ENCODE results near the gene PACC1. TPM values are rescaled to one million over a fixed set of nuclear protein-coding genes. Genes with fewer than 3 reads are reported as not detected.
"Not testable (repeated sequence)": the region's sequence is repeated elsewhere in the genome, so short reads cannot be mapped to it uniquely, and the experiment has no call there.

PACC1 gene
- total RNA-seq, 2 experiments from 2014 or later: 11.1 to 11.7 TPM

GRCh38 chr1:212396638-212397037, 18.0 kb downstream of the PACC1 start:
- ChIA-PET CTCF (interaction anchor here (1.1 to 1.5 kb wide), 2 partner anchors 60 to 61 kb away, joined by 7 to 8 read pairs; no protein-coding TSS in a partner anchor), POLR2A (no interaction called here)
- intact Hi-C loops (cut with micrococcal nuclease): no loop called here
- H3K4me1 Mint-ChIP-seq (ENCODE audit: low read depth): peaks cover 7% of the 10 kb centered on the region
- no peak for TF ChIP-seq CTCF (IDR thresholded peaks at IDR 0.05)
- no peak for DNase-seq
- H3K36me3 Mint-ChIP-seq (ENCODE audit: low read depth): peaks cover 59% of the 10 kb centered on the region
- no peak overlapping the region for H3K27ac Mint-ChIP-seq
- H3K27me3 Mint-ChIP-seq: no peaks in the 10 kb centered on the region
- H3K9me3 Mint-ChIP-seq: peaks cover 21% of the 10 kb centered on the region
- no peak for ATAC-seq
- no peak overlapping the region for H3K4me3 Mint-ChIP-seq

GRCh38 chr1:212395678-212396437, 18.8 kb downstream of the PACC1 start:
- intact Hi-C loops (cut with micrococcal nuclease); H3K4me3 Mint-ChIP-seq; H3K27me3 Mint-ChIP-seq; H3K4me1 Mint-ChIP-seq (ENCODE audit: low read depth); DNase-seq; POLR2A ChIA-PET; H3K27ac Mint-ChIP-seq; ATAC-seq: not testable (repeated sequence)
- CTCF ChIA-PET: interaction anchor here (1.5 kb wide), 1 partner anchor 61 kb away, joined by 7 read pairs; no protein-coding TSS in a partner anchor
- Mint-ChIP-seq H3K9me3 (peaks cover 21% of the 10 kb centered on the region), H3K36me3 (ENCODE audit: low read depth) (peaks cover 67% of the 10 kb centered on the region)

GRCh38 chr1:212388985-212389716, 25.5 kb downstream of the PACC1 start:
- H3K27ac Mint-ChIP-seq: no peak overlapping the region
- ChIA-PET CTCF (interaction anchor here (0.8 to 1.3 kb wide), 2 partner anchors 66 to 276 kb away, joined by 3 to 5 read pairs; no protein-coding TSS in a partner anchor), POLR2A (no interaction called here)
- intact Hi-C loops (cut with micrococcal nuclease): no loop called here
- H3K4me1 Mint-ChIP-seq (ENCODE audit: low read depth): peaks cover 7% of the 10 kb centered on the region
- no peaks in the 10 kb centered on the region for H3K27me3 Mint-ChIP-seq
- TF ChIP-seq CTCF (IDR thresholded peaks at IDR 0.05): no peak
- peaks cover 51% of the 10 kb centered on the region for H3K36me3 Mint-ChIP-seq (ENCODE audit: low read depth)
- no peak for ATAC-seq
- H3K4me3 Mint-ChIP-seq: no peak overlapping the region
- peaks cover 11% of the 10 kb centered on the region for H3K9me3 Mint-ChIP-seq
- DNase-seq: no peak

GRCh38 chr1:212386029-212386428, 28.7 kb downstream of the PACC1 start:
- ChIA-PET CTCF (interaction anchor here (1.6 kb wide), 1 partner anchor 71 kb away, joined by 5 read pairs; no protein-coding TSS in a partner anchor), POLR2A (no interaction called here)
- DNase-seq (no peak), ATAC-seq (no peak)
- H3K4me1 Mint-ChIP-seq (ENCODE audit: low read depth): no peaks in the 10 kb centered on the region
- H3K4me3 Mint-ChIP-seq: no peak overlapping the region
- H3K9me3 Mint-ChIP-seq: peaks cover 8% of the 10 kb centered on the region
- intact Hi-C loops (cut with micrococcal nuclease): no loop called here
- no peak for TF ChIP-seq CTCF (IDR thresholded peaks at IDR 0.05)
- no peak overlapping the region for H3K27ac Mint-ChIP-seq
- no peaks in the 10 kb centered on the region for H3K27me3 Mint-ChIP-seq
- peaks cover 35% of the 10 kb centered on the region for H3K36me3 Mint-ChIP-seq (ENCODE audit: low read depth)

GRCh38 chr1:212381397-212382035, 33.2 kb downstream of the PACC1 start:
- intact Hi-C loops (cut with micrococcal nuclease): no loop called here
- ChIA-PET CTCF (interaction anchor here (0.7 to 2.7 kb wide), 2 partner anchors 76 to 346 kb away, joined by 3 to 26 read pairs; partner anchors contain the start of genes DTL and INTS7), POLR2A (no interaction called here)
- H3K27ac Mint-ChIP-seq: no peak overlapping the region
- ATAC-seq: no peak
- no peak for TF ChIP-seq CTCF (IDR thresholded peaks at IDR 0.05)
- no peaks in the 10 kb centered on the region for H3K27me3 Mint-ChIP-seq
- no peak overlapping the region for H3K4me3 Mint-ChIP-seq
- no peaks in the 10 kb centered on the region for H3K4me1 Mint-ChIP-seq (ENCODE audit: low read depth)
- DNase-seq: no peak
- peaks cover 36% of the 10 kb centered on the region for H3K36me3 Mint-ChIP-seq (ENCODE audit: low read depth)
- H3K9me3 Mint-ChIP-seq: no peaks in the 10 kb centered on the region
